IPS-11a (cell line): ENCODE results near the gene EYA2.

Experiments
- H3K4me3 ChIP-seq: one replicate; pipeline ENCODE4 v1.5.1; 2013; ENCODE audit warnings: low read depth, low read length, control low read depth

Gene EYA2

DNA sequence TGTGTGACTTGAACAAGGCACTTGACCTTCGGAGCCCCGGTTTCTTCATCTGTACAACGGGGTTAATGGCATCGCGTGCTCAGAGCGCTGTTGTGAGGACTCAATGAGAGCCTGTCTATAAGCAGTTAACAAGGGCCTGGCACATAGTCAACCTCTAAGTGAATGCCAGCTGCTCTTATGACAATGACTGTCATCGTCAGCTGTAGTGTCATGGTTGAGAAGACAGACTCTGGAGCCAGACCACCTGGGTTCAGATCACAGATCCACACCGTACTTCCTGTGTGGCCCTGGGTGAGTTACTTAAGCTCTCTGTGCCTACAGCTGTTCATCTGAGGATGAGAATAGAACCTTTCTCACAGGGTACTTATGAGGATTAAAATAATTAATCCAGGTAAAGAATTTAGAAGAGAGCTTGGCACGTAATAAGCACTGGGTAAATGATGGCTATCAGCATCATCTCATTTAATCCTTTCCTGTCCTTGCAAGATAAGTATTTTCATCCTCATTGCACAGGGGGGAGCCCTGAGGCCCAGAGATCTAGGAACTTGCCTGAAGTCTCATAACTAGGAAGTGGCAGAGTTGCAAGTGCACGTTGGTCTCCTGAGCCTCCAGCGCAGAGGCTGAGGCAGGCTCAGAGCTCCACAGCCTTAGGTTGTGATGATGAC is 105.3 kb downstream of the EYA2 start:
- H3K4me3 ChIP-seq: no peak overlapping the region

DNA sequence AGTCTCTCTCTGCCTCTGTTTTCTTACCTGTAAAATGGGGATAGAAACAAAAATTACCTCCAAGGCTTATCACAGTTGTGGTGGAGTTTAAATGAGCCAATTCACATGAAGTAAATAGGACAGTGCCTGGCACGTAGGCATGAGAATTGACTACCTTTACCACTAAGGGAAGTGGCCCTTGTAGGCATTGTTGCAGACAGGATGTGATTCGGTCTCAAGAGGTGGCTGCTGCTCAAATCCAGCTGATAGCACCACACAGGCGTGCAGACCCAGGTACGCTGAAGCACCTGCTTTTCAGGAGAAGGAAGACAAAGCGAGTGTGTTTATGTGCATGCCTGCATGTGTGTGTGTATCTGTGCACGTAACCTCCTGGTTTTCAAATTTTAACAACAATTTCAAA is 108.6 kb downstream of the EYA2 start:
- H3K4me3 ChIP-seq: no peak overlapping the region

GRCh38 chr20:47004179-47004578 is 109.5 kb downstream of the EYA2 start:
- H3K4me3 ChIP-seq: no peak overlapping the region

GRCh38 chr20:47007826-47008655 is 113.4 kb downstream of the EYA2 start:
- no peak overlapping the region for H3K4me3 ChIP-seq

GRCh38 chr20:47008842-47009518 is 114.3 kb downstream of the EYA2 start:
- H3K4me3 ChIP-seq: no peak overlapping the region

- no peak overlapping the region for H3K4me3 ChIP-seq
Measured at GRCh38 chr20:47009784-47010183, 115.1 kb downstream of the EYA2 start.

DNA sequence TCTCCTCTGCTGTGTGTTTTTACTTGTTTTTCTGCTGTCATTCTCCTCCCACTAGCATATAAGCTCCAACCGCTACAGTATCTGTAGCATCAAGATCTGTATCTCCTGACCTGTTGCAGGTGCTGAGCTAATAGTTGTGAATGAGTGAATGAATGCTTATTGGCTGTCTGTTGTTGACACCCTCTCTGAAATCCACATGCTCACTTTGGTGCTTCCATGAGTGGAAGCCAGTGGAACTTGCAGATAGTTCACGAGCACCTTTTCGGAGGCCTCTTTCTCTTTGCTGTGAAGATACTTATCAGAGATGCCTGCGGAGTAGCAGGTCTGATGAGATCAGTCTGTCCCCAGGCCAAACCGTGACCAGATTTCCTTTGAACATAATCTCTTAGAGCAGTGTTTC is 117.3 kb downstream of the EYA2 start:
- H3K4me3 ChIP-seq: no peak overlapping the region

GRCh38 chr20:47013606-47014005 is 119.0 kb downstream of the EYA2 start:
- H3K4me3 ChIP-seq: no peak overlapping the region

DNA sequence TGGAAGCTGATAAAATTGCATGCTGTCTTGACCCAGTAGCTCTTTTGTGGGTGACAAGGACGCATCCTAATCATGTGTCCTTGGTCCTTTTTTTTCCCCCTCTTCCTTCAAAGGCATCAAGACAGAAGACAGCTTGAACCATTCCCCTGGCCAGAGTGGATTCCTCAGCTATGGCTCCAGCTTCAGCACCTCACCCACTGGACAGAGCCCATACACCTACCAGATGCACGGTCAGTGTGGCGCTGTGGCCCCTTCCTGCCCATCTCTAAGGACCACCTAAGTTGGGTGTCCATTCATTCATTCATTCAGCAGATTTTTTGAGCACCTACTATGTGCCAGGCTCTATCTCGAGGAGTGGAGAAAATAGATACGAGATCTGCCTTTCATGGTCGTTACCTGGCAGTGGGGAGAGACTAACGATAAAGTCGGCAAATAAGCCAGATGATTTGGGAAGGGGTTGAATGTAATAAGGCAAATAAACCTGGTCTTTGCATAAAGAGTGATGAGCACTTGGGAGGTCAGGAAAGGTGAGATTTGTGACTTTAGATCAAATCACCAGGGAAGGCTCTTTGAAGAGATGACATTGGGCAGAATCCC is 121.5 kb downstream of the EYA2 start:
- H3K4me3 ChIP-seq: no peak overlapping the region

DNA sequence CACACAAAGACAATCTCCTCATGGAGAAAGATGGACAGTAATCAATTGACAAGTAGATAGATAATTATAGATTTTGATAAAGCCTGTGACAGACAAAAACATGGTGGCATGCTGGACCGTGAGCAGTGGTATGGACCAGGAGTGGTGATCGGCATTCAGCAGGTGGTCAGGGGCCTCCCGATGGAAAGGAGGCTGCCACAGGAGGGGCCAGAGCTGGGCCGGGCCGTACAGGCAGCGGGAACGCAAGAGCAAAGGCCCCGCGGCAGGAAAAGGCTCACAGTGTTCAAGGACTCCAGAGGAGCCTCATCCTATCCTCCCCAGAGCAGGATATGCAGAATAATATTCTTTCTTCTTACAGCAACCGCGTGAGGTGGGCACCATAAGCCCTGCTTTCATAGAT is 123.7 kb downstream of the EYA2 start:
- no peak overlapping the region for H3K4me3 ChIP-seq

DNA sequence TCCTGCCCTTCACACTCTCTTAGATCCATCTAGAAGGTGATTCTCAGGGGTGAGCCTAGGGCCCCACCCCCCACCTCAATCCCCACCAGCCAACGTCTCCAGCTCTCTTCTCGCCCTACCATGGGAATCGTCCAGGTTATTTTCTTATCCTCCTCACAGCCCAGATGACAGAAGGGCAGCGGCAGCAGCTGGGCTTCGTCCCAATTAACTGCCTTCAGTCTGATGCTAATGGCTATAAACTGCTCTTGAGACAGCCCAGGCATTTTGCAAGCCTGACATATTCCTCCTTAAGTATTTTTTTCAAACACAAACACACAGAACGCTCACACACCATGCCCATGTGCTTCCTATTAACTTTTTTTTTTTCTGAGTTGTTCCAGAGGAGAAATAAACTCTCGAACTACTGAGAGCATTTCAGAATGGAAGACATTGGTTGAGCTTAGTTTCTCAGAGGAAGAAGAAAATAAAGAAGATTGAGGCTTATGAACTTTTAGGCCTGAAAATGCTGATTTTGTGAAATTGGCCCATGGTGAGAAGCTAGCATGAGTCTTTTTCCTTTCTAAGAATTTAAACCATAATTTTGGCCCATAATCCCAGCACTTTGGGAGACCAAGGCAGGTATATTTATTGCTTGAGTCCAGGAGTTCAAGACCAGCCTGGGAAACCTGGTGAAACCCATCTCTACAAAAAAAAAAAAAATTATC is 124.6 kb downstream of the EYA2 start:
- H3K4me3 ChIP-seq: no peak overlapping the region

- no peak overlapping the region for H3K4me3 ChIP-seq
Measured at GRCh38 chr20:47020231-47020630, 125.6 kb downstream of the EYA2 start.

DNA sequence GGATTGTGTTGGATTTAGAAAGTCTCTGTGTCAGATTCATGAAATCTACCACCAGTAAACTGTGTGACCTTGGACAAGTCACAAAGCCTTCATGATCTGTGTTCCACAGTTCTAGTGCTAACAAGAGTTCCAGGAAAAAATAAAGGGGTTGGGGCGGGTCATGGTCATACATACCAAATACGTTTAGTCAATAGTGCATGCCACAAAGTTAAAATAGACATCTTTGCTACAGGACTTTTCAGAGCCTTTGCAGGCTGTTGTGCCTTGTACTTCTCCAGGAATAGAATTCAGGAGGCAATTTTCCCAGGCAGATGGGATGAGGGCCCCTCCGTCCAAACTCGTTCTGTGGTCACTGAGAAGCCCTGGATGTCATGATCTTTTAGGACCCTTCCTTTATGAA is 127.2 kb downstream of the EYA2 start:
- H3K4me3 ChIP-seq: no peak overlapping the region

- no peak overlapping the region for H3K4me3 ChIP-seq
Measured at GRCh38 chr20:47024461-47024937, 129.9 kb downstream of the EYA2 start.

DNA sequence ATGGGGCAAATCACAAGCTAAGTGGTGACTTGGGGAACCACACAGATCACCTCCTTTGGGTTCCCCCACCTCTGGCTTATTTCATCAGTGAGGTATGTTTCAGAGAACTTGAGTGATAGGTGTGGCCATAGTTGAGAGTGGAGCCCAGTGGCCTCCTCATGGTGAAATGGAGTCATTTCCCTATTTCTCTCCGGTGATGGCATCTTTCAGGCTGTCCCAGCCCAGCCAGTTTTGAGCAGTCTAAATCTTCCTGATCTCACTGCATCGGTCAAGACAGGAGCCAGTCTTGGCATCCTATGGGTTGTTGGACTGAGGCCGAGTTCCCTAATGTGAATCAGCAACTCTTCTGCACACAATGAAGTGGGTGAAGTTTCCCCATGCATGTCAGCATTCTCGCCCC is 132.4 kb downstream of the EYA2 start:
- H3K4me3 ChIP-seq: no peak overlapping the region

DNA sequence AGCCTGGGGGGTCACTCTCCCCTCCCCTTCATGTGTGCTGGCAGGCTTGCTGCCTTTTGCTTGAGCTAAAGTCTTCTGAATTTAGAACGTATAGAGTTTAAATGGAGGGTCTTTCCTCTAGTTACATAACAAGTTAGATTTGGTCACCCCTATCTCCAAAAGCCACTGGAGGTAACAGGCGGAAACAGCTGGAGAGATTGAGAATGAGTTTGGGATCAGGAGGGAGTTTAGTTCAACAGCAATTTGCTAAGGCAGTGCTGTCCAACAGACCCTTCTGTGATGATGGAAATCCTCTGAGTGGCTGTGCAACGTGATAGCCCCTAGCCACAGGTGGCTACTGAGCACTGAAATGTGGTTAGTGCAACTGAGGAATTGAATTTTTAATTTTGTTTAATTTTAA is 132.8 kb downstream of the EYA2 start:
- no peak overlapping the region for H3K4me3 ChIP-seq

DNA sequence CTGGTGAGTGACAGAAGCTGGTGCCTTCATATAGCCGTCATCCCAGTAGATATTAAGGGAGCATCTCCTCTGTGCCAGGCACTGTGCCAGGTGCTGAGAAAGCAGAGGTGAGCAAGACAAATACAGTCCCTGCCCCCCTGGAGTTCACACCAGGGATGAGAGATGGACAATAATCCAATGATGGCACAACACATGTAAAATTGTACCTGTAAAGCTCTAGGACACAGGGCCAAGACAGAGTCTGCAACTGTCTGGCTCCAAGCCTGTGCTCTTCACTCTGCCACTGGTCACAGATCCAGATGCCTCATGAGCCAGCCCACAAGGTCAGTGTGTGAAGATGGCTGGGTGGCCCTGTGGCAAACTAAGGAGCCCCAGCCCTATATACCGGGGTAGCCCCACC is 133.8 kb downstream of the EYA2 start:
- H3K4me3 ChIP-seq: no peak overlapping the region

DNA sequence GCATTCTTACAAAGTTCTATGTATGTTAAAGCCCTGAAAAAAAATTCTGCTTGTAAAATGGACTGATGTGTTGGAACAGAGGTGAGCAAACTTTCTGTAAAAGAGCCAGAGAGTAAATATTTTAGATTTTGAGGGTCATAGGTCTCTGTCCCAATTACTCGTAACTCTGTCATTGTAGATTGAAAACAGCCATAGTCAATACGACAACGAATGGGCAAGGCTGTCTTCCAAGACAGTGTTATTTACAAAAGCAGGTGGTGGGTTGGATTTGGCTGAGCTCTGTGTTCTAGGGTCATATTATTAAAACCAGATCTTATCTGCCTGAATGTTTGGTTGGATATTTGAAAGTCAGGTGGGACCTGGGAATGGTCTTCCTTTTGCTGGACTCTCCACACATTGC is 135.2 kb downstream of the EYA2 start:
- H3K4me3 ChIP-seq: no peak overlapping the region

DNA sequence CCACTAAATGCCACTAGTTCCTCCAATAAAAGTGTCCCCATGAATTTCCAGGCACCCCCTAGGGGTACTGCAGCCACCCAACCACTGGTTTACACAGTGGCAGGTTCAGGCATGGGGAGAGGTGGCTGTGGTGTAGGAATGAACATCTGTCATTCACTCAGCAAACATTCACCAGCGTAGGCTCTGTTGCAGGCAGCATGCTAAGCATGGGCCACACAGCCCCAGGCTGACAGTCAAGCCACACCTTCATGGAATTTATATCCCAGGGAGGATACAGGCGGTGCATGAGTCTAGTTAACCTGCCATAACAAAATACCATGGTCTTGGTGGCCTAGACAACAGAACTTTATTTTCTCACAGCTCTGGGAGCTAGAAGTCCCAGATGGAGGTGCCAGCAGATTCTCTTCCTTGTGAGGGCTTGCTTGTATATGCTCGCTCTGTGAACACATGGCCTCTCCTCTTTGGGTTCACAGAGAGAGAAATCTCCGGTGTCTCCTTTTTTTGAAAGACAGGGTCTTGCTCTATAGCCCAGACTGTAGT is 135.7 kb downstream of the EYA2 start:
- no peak overlapping the region for H3K4me3 ChIP-seq

DNA sequence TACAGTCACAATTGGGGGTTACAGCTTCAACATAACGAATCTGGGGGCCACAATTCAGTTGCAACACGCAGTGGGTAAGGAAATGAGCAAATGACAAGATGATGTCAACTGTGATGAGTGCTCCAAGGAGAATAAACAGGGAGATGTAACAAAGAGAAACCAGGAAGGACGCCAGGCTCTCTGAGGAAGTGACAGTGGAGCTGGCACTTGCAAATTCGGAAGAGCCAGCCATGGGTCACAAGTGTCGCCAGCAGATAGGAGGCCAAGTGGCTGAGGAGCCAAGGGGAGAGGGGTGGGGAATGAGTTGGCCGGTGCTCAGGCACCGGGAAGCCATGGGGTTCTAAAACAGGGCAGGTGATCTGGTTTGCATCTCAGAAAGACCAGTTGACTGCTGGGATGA is 136.4 kb downstream of the EYA2 start:
- H3K4me3 ChIP-seq: no peak overlapping the region

DNA sequence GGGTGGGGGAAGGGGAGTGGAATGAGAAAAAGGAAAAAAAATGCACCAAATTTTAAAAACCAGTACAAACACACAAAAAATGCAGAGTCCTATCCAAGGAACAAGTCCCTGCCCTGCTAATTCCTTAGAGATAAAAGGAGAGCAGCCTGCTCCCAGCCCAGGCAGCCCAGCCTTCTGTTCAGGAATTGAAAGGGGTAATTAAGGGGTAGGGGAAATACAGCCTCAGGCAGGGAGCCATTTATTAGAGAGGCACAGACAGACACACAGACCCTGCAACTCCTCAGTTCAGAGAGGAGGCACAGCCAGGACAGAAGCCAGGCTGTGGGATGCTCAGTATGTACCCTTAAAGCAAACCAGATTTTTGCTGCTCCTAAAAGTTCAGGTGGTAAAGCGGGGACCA is 137.2 kb downstream of the EYA2 start:
- no peak overlapping the region for H3K4me3 ChIP-seq
